LNCAP (cell line): ENCODE measurements around the gene SERPINB12.

Experiments used
- TF ChIP-seq, protein P1 (sequence below): fragments of 450-650 bp; IDR thresholded peaks from 2 replicates; pipeline ENCODE4 v1.5.1; 2017; ENCODE audit warnings: mild to moderate bottlenecking

SERPINB12 gene

GRCh38 chr18:63604791-63605567 is 62.8 kb downstream of the SERPINB12 start:
- TF ChIP-seq, protein P1, sequence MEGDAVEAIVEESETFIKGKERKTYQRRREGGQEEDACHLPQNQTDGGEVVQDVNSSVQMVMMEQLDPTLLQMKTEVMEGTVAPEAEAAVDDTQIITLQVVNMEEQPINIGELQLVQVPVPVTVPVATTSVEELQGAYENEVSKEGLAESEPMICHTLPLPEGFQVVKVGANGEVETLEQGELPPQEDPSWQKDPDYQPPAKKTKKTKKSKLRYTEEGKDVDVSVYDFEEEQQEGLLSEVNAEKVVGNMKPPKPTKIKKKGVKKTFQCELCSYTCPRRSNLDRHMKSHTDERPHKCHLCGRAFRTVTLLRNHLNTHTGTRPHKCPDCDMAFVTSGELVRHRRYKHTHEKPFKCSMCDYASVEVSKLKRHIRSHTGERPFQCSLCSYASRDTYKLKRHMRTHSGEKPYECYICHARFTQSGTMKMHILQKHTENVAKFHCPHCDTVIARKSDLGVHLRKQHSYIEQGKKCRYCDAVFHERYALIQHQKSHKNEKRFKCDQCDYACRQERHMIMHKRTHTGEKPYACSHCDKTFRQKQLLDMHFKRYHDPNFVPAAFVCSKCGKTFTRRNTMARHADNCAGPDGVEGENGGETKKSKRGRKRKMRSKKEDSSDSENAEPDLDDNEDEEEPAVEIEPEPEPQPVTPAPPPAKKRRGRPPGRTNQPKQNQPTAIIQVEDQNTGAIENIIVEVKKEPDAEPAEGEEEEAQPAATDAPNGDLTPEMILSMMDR: no peak

- TF ChIP-seq, protein P1: no peak
Observed at GRCh38 chr18:63606526-63606925, 64.4 kb downstream of the SERPINB12 start.

DNA sequence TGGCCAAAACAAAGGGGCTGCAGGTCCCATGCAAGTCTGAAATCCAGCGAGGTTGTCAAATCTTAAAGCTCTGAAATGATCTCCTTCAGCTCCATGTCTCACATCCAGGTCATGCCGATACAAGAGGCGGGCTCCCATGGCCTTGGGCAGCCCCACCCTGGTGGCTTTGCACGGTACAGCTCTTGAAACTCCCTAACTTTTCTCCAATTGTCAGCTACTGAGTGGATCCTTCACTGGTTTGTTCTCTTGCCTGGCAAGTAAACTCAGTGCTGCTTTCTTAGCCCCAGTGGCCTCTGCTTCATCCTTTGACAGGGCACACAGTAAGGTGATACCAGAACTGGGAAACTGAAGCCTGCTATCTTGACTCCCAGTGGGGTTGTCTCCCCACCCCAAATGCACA is 71.3 kb downstream of the SERPINB12 start:
- TF ChIP-seq, protein P1: no peak

- TF ChIP-seq, protein P1: no peak
Observed at GRCh38 chr18:63617049-63617914, 75.1 kb downstream of the SERPINB12 start.

DNA sequence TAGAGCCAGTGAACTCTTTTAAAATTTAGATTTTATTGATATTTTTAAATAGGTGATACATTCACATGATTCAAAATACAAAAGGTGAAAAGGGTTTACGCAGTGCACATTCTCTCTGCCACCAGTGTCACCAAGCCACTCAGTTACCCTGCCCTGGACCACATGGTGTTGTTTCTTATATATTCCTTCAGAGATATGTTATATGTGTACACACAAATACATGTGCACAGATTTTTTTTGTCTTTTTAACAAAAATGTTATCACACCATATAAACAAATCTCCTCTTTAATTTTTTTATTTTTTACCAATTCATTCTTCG is 75.7 kb downstream of the SERPINB12 start:
- TF ChIP-seq, protein P1: no peak
